GM12864 (cell line): Measurements from ENCODE around the gene CEP78.

Source experiments
- DNase-seq: peaks from one replicate; pipeline ENCODE4 v3.0.0-alpha.2; 2011; ENCODE audit warnings: low read depth
- H3K4me3 ChIP-seq: 2 replicates; pipeline ENCODE4 v1.5.1; 2011; ENCODE audit warnings: mild to moderate bottlenecking, low read depth, low read length, control low read depth
- CTCF ChIP-seq: IDR thresholded peaks from 2 replicates; pipeline ENCODE4 v1.5.1; 2011; ENCODE audit warnings: low read depth, mild to moderate bottlenecking, moderate library complexity, low read length, control low read depth, inconsistent platforms; ENCODE audit errors: missing control alignments

The CEP78 gene

GRCh38 chr9:78235762-78236550 lies at the start of gene CEP78:
CEP78 (plus strand) TSS chr9:78236075; CDS start chr9:78236351, 276 bp downstream.
- no peak for TF ChIP-seq CTCF
- H3K4me3 ChIP-seq, result peak within 1 kb of the TSS; percentile 97
- DNase-seq, result peak; percentile 82

- no peak overlapping the region for H3K4me3 ChIP-seq
- TF ChIP-seq CTCF, result no peak
- DNase-seq, result no peak
Observed at GRCh38 chr9:78187763-78188484, 48.0 kb upstream of the CEP78 start.

- H3K4me3 ChIP-seq, result no peak overlapping the region
- no peak for DNase-seq
- no peak for TF ChIP-seq CTCF
Observed at GRCh38 chr9:78188594-78188993, 47.3 kb upstream of the CEP78 start.

GRCh38 chr9:78189001-78189400 lies 46.9 kb upstream of the CEP78 start:
- no peak overlapping the region for H3K4me3 ChIP-seq
- TF ChIP-seq CTCF, result no peak
- DNase-seq, result no peak

- no peak for DNase-seq
- no peak overlapping the region for H3K4me3 ChIP-seq
- no peak for TF ChIP-seq CTCF
Observed at GRCh38 chr9:78189461-78189860, 46.4 kb upstream of the CEP78 start.

- no peak for DNase-seq
- TF ChIP-seq CTCF, result no peak
- H3K4me3 ChIP-seq, result no peak overlapping the region
Observed at GRCh38 chr9:78191931-78192330, 43.9 kb upstream of the CEP78 start.
